Type B pancreatic cell (in vitro differentiated cells): ENCODE data around the gene MRPL2. TPM values are rescaled to one million over a fixed set of nuclear protein-coding genes. Genes with fewer than 3 reads are reported as not detected.

Experiments
- DNase-seq: peaks from one replicate; pipeline ENCODE4 v3.0.0; 2021; ENCODE audit warnings: mixed read lengths; ENCODE audit not compliant: unreplicated experiment; ENCODE audit errors: extremely low spot score
- H3K27ac Mint-ChIP-seq: 2 replicates; pipeline ENCODE4 v1.8.0; 2021; ENCODE audit warnings: mild to moderate bottlenecking, mixed read lengths
- H3K27me3 Mint-ChIP-seq: 2 replicates; pipeline ENCODE4 v1.8.0; 2021; ENCODE audit warnings: mixed read lengths
- H3K36me3 Mint-ChIP-seq: 2 replicates; pipeline ENCODE4 v1.8.0; 2021; ENCODE audit warnings: mixed read lengths
- H3K4me1 Mint-ChIP-seq: one replicate; pipeline ENCODE4 v1.8.0; 2021; ENCODE audit warnings: mixed read lengths; ENCODE audit not compliant: unreplicated experiment
- H3K4me3 Mint-ChIP-seq: 2 replicates; pipeline ENCODE4 v1.8.0; 2021; ENCODE audit warnings: mild to moderate bottlenecking, mixed read lengths
- H3K9me3 Mint-ChIP-seq: 2 replicates; pipeline ENCODE4 v1.8.0; 2021; ENCODE audit warnings: mixed read lengths
- total RNA-seq: library from RNA; stranded (reverse); gene quantifications from 2 replicates; pipeline ENCODE4 v1.2.1, GENCODE V29; 2021; ENCODE audit warnings: low replicate concordance
- TF ChIP-seq, protein P1 (sequence below): fragments of 200-600 bp; sonication (generic); conservative IDR thresholded peaks from 2 replicates; pipeline ENCODE4 v1.5.0; 2021; ENCODE audit warnings: antibody characterized with exemption, mild to moderate bottlenecking

The MRPL2 gene
- total RNA-seq, 1 donor from 2014 or later, result 58.6 TPM

DNA sequence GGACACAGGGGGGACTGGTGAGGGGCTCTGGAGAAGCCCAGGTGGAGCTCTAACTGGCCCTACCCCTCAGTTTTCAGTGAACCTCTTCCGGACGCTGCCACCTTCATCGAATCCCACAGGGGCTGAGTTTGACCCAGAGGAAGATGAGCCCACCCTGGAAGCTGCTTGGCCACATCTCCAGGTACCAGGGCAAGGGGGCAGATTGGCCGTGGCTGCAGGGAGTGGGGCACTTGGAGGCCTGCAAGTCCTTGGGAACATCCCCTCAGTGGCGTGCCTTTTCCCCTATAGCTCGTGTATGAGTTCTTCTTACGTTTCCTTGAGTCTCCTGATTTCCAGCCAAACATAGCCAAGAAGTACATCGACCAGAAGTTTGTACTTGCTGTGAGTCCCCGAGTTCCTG, 52.1 kb downstream of the MRPL2 start:
- Mint-ChIP-seq H3K36me3 (peaks cover 10% of the 10 kb centered on the region), H3K27me3 (no peaks in the 10 kb centered on the region)

DNA sequence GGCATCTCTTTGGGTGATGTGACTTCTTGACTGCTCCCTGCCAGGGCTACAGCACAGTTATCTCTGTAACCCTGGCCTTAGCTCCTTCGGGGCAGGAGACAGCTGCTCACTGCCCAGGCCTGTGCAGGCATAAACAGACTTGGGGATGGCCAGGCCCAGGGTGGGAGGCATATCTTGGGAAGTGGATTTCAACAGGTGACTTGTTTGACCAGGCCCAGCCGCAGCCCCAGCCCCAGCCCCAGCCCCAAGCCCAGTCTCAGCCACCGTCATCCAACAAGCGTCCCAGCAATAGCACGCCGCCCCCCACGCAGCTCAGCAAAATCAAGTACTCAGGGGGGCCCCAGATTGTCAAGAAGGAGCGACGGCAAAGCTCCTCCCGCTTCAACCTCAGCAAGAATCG, 53.0 kb downstream of the MRPL2 start:
- Mint-ChIP-seq H3K36me3 (peaks cover 10% of the 10 kb centered on the region), H3K4me1 (no peaks in the 10 kb centered on the region), H3K4me3 (no peak overlapping the region), H3K27ac (no peak overlapping the region), H3K9me3 (no peaks in the 10 kb centered on the region), H3K27me3 (no peaks in the 10 kb centered on the region)
- TF ChIP-seq, protein P1, sequence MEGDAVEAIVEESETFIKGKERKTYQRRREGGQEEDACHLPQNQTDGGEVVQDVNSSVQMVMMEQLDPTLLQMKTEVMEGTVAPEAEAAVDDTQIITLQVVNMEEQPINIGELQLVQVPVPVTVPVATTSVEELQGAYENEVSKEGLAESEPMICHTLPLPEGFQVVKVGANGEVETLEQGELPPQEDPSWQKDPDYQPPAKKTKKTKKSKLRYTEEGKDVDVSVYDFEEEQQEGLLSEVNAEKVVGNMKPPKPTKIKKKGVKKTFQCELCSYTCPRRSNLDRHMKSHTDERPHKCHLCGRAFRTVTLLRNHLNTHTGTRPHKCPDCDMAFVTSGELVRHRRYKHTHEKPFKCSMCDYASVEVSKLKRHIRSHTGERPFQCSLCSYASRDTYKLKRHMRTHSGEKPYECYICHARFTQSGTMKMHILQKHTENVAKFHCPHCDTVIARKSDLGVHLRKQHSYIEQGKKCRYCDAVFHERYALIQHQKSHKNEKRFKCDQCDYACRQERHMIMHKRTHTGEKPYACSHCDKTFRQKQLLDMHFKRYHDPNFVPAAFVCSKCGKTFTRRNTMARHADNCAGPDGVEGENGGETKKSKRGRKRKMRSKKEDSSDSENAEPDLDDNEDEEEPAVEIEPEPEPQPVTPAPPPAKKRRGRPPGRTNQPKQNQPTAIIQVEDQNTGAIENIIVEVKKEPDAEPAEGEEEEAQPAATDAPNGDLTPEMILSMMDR, result no peak
- no peak for DNase-seq

More for the DNA sequence above, 52.1 kb downstream of the MRPL2 start:
- H3K9me3 Mint-ChIP-seq, result no peaks in the 10 kb centered on the region
- TF ChIP-seq, protein P1, result no peak
- no peak overlapping the region for H3K4me3 Mint-ChIP-seq
- no peak for DNase-seq
- no peak overlapping the region for H3K27ac Mint-ChIP-seq
- H3K4me1 Mint-ChIP-seq, result no peaks in the 10 kb centered on the region

DNA sequence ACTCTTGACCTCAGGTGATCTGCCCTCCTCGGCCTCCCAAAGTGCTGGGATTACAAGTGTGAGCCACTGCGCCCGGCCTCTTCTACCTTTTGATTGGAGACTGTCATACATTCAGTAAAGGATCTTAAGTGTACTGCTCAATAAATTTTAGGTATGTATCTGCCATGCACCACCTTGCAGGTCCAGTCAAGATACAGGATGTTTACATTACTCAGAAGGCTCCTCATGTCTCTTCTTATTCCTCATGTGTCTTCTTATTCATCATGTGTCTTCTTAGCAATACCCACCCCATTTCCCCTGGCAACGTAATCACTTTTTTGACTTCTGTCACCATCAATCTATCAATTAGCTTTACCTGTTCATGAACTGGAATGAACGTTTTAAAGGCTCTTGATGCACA, 53.4 kb downstream of the MRPL2 start:
- Mint-ChIP-seq H3K9me3 (no peaks in the 10 kb centered on the region), H3K27ac (no peak overlapping the region), H3K36me3 (peaks cover 10% of the 10 kb centered on the region), H3K27me3 (no peaks in the 10 kb centered on the region), H3K4me3 (no peak overlapping the region), H3K4me1 (no peaks in the 10 kb centered on the region)
- no peak for DNase-seq
- TF ChIP-seq, protein P1, result no peak

Other genes starting within 250 kb of the MRPL2 start
- gene RPL7L1, start 179.8 kb downstream of the MRPL2 start, total RNA-seq, result 83.4 and 101 TPM in 2 replicates
- gene PTCRA, start 143.4 kb downstream of the MRPL2 start, total RNA-seq, result not detected in 2 replicates
- 37.9 and 57.6 TPM in 2 replicates for gene CNPY3, start 130.0 kb downstream of the MRPL2 start, total RNA-seq
- 0.26 and 0.39 TPM in 2 replicates for gene GNMT, start 98.7 kb downstream of the MRPL2 start, total RNA-seq
- 34.4 and 35.9 TPM in 2 replicates for gene PEX6, start 80.3 kb downstream of the MRPL2 start, total RNA-seq
- 35.1 and 55.1 TPM in 2 replicates for gene PPP2R5D, start 74.9 kb downstream of the MRPL2 start, total RNA-seq
- 54.1 and 67.5 TPM in 2 replicates for gene MEA1, start 45.5 kb downstream of the MRPL2 start, total RNA-seq
- gene KLHDC3, start 45.2 kb downstream of the MRPL2 start, total RNA-seq, result 96.4 and 104 TPM in 2 replicates
- gene RRP36, start 37.8 kb downstream of the MRPL2 start, total RNA-seq, result 51.7 and 56.7 TPM in 2 replicates
- 53.7 and 65.0 TPM in 2 replicates for gene CUL7, start 5.6 kb downstream of the MRPL2 start, total RNA-seq
- 33.2 and 36.4 TPM in 2 replicates for gene KLC4, start 197 bp upstream of the MRPL2 start, total RNA-seq
- 115 and 155 TPM in 2 replicates for gene PTK7, start 16.9 kb upstream of the MRPL2 start, total RNA-seq
- gene SRF, start 111.8 kb upstream of the MRPL2 start, total RNA-seq, result 35.2 and 38.2 TPM in 2 replicates
- 29.5 and 49.5 TPM in 2 replicates for gene CUL9, start 122.8 kb upstream of the MRPL2 start, total RNA-seq
- gene DNPH1, start 170.0 kb upstream of the MRPL2 start, total RNA-seq, result 47.8 and 52.3 TPM in 2 replicates
- gene TTBK1, start 184.0 kb upstream of the MRPL2 start, total RNA-seq, result 0.93 and 1.7 TPM in 2 replicates
- gene SLC22A7, start 238.8 kb upstream of the MRPL2 start, total RNA-seq, result 0.12 TPM in 1 of 2 replicates, not detected in the other
- 1.1 and 2.9 TPM in 2 replicates for gene CRIP3, start 249.4 kb upstream of the MRPL2 start, total RNA-seq